Large intestine (tissue), 3 donors: ENCODE data around the gene DIP2C. TPM values are rescaled to one million over a fixed set of nuclear protein-coding genes. Genes with fewer than 3 reads are reported as not detected.
"Not testable (repeated sequence)": the region's sequence is repeated elsewhere in the genome, so short reads cannot be mapped to it uniquely, and the experiment has no call there.

Experiments used
- DNase-seq, 2 donors: peaks; one replicate each; pipeline versions ENCODE4 v3.0.0 to v3.0.0-alpha.2; 2013
- H3K27ac ChIP-seq: one replicate; pipeline ENCODE4 v1.5.1; 2013; ENCODE audit warnings: low read length
- H3K27me3 ChIP-seq: 2 replicates; pipeline ENCODE4 v1.6.1; 2013; ENCODE audit warnings: low read length; ENCODE audit not compliant: control insufficient read depth, insufficient read depth
- H3K36me3 ChIP-seq: 2 replicates; pipeline ENCODE4 v1.6.1; 2013; ENCODE audit warnings: low read length; ENCODE audit not compliant: control insufficient read depth, insufficient read depth
- H3K4me1 ChIP-seq: one replicate; pipeline ENCODE4 v1.6.1; 2013; ENCODE audit warnings: low read length; ENCODE audit not compliant: control insufficient read depth, insufficient read depth
- H3K4me3 ChIP-seq: one replicate; pipeline ENCODE4 v1.5.1; 2013; ENCODE audit warnings: low read length
- H3K9me3 ChIP-seq: one replicate; pipeline ENCODE4 v1.6.1; 2013; ENCODE audit warnings: mild to moderate bottlenecking, low read depth, low read length, moderate library complexity; ENCODE audit not compliant: control insufficient read depth
- WGBS: methylation state at CpG from one replicate; pipeline ENCODE4 v1.1.5; 2013; ENCODE audit warnings: low lambda C conversion rate; ENCODE audit not compliant: insufficient coverage; 5-methylcytosine and 5-hydroxymethylcytosine counted together
- polyA plus RNA-seq: library from polyadenylated mRNA; unstranded; fragments of 120-200 nt; gene quantifications from one replicate; pipeline ENCODE4 v1.2.1, GENCODE V29; 2013

DIP2C gene
- polyA plus RNA-seq, 1 donor = 16.5 TPM

- peaks cover 3% of the 10 kb centered on the region for H3K9me3 ChIP-seq
- no peak for DNase-seq
- no peak overlapping the region for H3K4me3 ChIP-seq
- H3K27ac ChIP-seq = no peak overlapping the region
- WGBS = no CpG with 5 or more reads among the region's 15 CpGs
- H3K27me3 ChIP-seq = no peaks in the 10 kb centered on the region
- H3K4me1 ChIP-seq = peaks cover 41% of the 10 kb centered on the region
- peaks cover 6% of the 10 kb centered on the region for H3K36me3 ChIP-seq
Observed at GRCh38 chr10:652233-652632, 37.2 kb downstream of the DIP2C start.

- no peaks in the 10 kb centered on the region for H3K27me3 ChIP-seq
- peaks cover 3% of the 10 kb centered on the region for H3K9me3 ChIP-seq
- no CpG with 5 or more reads among the region's 12 CpGs for WGBS
- no peak overlapping the region for H3K4me3 ChIP-seq
- H3K4me1 ChIP-seq = peaks cover 41% of the 10 kb centered on the region
- no peak for DNase-seq
- H3K36me3 ChIP-seq = peaks cover 6% of the 10 kb centered on the region
- no peak overlapping the region for H3K27ac ChIP-seq
Observed at GRCh38 chr10:651692-652091, 37.8 kb downstream of the DIP2C start.

GRCh38 chr10:650886-651615 is 38.4 kb downstream of the DIP2C start:
- no peak for DNase-seq
- Histone ChIP-seq H3K27me3 (no peaks in the 10 kb centered on the region), H3K36me3 (peaks cover 6% of the 10 kb centered on the region), H3K9me3 (peaks cover 3% of the 10 kb centered on the region), H3K4me1 (peaks cover 41% of the 10 kb centered on the region), H3K27ac (peak overlapping the region; percentile 92), H3K4me3 (peak overlapping the region; percentile 32)
- WGBS = 90% methylated on average over 2 of the region's 20 CpGs

- peaks cover 41% of the 10 kb centered on the region for H3K4me1 ChIP-seq
- no CpG with 5 or more reads among the region's 10 CpGs for WGBS
- H3K9me3 ChIP-seq = peaks cover 3% of the 10 kb centered on the region
- H3K27ac ChIP-seq = peak overlapping the region; percentile 92
- peaks cover 6% of the 10 kb centered on the region for H3K36me3 ChIP-seq
- DNase-seq = peak in 1 of 2 donors; percentile 63
- H3K27me3 ChIP-seq = no peaks in the 10 kb centered on the region
- peak overlapping the region; percentile 32 for H3K4me3 ChIP-seq
Observed at GRCh38 chr10:650441-650851, 39.0 kb downstream of the DIP2C start.

GRCh38 chr10:649798-650440 is 39.5 kb downstream of the DIP2C start:
- Histone ChIP-seq H3K9me3 (peaks cover 3% of the 10 kb centered on the region), H3K4me1 (peaks cover 38% of the 10 kb centered on the region), H3K4me3 (peak overlapping the region; percentile 32), H3K27me3 (no peaks in the 10 kb centered on the region), H3K36me3 (peaks cover 6% of the 10 kb centered on the region), H3K27ac (peak overlapping the region; percentile 92)
- peak; percentile 93 to 97 for DNase-seq
- WGBS = no CpG with 5 or more reads among the region's 24 CpGs

- peak overlapping the region; percentile 92 for H3K27ac ChIP-seq
- peaks cover 6% of the 10 kb centered on the region for H3K36me3 ChIP-seq
- H3K27me3 ChIP-seq = no peaks in the 10 kb centered on the region
- peaks cover 33% of the 10 kb centered on the region for H3K4me1 ChIP-seq
- no peak overlapping the region for H3K4me3 ChIP-seq
- WGBS = 67% methylated on average over 1 of the region's 4 CpGs
- DNase-seq = no peak
- H3K9me3 ChIP-seq = peaks cover 8% of the 10 kb centered on the region
Observed at GRCh38 chr10:649445-649797, 40.0 kb downstream of the DIP2C start.

GRCh38 chr10:647019-647418 is 42.4 kb downstream of the DIP2C start:
- not testable (repeated sequence) for H3K9me3 ChIP-seq, H3K27me3 ChIP-seq, H3K36me3 ChIP-seq, H3K27ac ChIP-seq, H3K4me3 ChIP-seq, DNase-seq
- peaks cover 24% of the 10 kb centered on the region for H3K4me1 ChIP-seq
- WGBS = no CpG with 5 or more reads among the region's 15 CpGs

GRCh38 chr10:646118-646524 is 43.3 kb downstream of the DIP2C start:
- Histone ChIP-seq H3K36me3 (no peaks in the 10 kb centered on the region), H3K4me3 (no peak overlapping the region), H3K4me1 (peaks cover 20% of the 10 kb centered on the region), H3K27ac (no peak overlapping the region), H3K9me3 (peaks cover 8% of the 10 kb centered on the region), H3K27me3 (no peaks in the 10 kb centered on the region)
- no peak for DNase-seq
- no CpG with 5 or more reads among the region's 14 CpGs for WGBS

- no peak overlapping the region for H3K27ac ChIP-seq
- no peak overlapping the region for H3K4me3 ChIP-seq
- WGBS = no CpG with 5 or more reads among the region's 5 CpGs
- DNase-seq = no peak
- peaks cover 11% of the 10 kb centered on the region for H3K9me3 ChIP-seq
- peaks cover 8% of the 10 kb centered on the region for H3K4me1 ChIP-seq
- no peaks in the 10 kb centered on the region for H3K27me3 ChIP-seq
- H3K36me3 ChIP-seq = no peaks in the 10 kb centered on the region
Observed at GRCh38 chr10:644943-645334, 44.5 kb downstream of the DIP2C start.

GRCh38 chr10:644076-644942 is 45.2 kb downstream of the DIP2C start:
- H3K27me3 ChIP-seq = no peaks in the 10 kb centered on the region
- H3K4me3 ChIP-seq = no peak overlapping the region
- 75% methylated on average over 4 of the region's 23 CpGs for WGBS
- no peaks in the 10 kb centered on the region for H3K36me3 ChIP-seq
- H3K9me3 ChIP-seq = peaks cover 12% of the 10 kb centered on the region
- H3K27ac ChIP-seq = no peak overlapping the region
- DNase-seq = no peak
- H3K4me1 ChIP-seq = peaks cover 5% of the 10 kb centered on the region
